ENCODE measurements around the gene HELZ2.

The HELZ2 gene

GRCh38 chr20:63582382-63583063 is 8.5 kb upstream of the HELZ2 start:
- TF ChIP-seq CTCF (IDR thresholded peaks at IDR 0.05) (no peak), ZFX (IDR thresholded peaks at IDR 0.05; ENCODE audit: borderline replicate concordance) (no peak)
- H3K27ac ChIP-seq, result no peak overlapping the region

GRCh38 chr20:63580796-63581461 is 6.9 kb upstream of the HELZ2 start:
- TF ChIP-seq CTCF (IDR thresholded peaks at IDR 0.05), result peak; percentile 34
- no peak for TF ChIP-seq ZFX (IDR thresholded peaks at IDR 0.05; ENCODE audit: borderline replicate concordance)
- H3K27ac ChIP-seq, result no peak overlapping the region

GRCh38 chr20:63579017-63579694 is 5.1 kb upstream of the HELZ2 start:
- TF ChIP-seq ZFX (IDR thresholded peaks at IDR 0.05; ENCODE audit: borderline replicate concordance) (no peak), CTCF (IDR thresholded peaks at IDR 0.05) (no peak)
- no peak overlapping the region for H3K27ac ChIP-seq

GRCh38 chr20:63578224-63579016 is 4.4 kb upstream of the HELZ2 start:
- H3K27ac ChIP-seq, result no peak overlapping the region
- TF ChIP-seq CTCF (IDR thresholded peaks at IDR 0.05) (peak; percentile 25), ZFX (IDR thresholded peaks at IDR 0.05; ENCODE audit: borderline replicate concordance) (no peak)

GRCh38 chr20:63577317-63577894 is 3.4 kb upstream of the HELZ2 start:
- TF ChIP-seq ZFX (IDR thresholded peaks at IDR 0.05; ENCODE audit: borderline replicate concordance), result no peak
- no peak for TF ChIP-seq CTCF (IDR thresholded peaks at IDR 0.05)
- H3K27ac ChIP-seq, result no peak overlapping the region

GRCh38 chr20:63576311-63576710 is 2.3 kb upstream of the HELZ2 start:
- TF ChIP-seq ZFX (IDR thresholded peaks at IDR 0.05; ENCODE audit: borderline replicate concordance), result no peak
- TF ChIP-seq CTCF (IDR thresholded peaks at IDR 0.05), result no peak
- H3K27ac ChIP-seq, result no peak overlapping the region
